ENCODE results near the gene YTHDF1.

GRCh38 chr20:63158845-63159244 is 57.1 kb downstream of the YTHDF1 start:
- no peak for TF ChIP-seq BCL11A (tag by site-specific recombination; IDR thresholded peaks at IDR 0.05; ENCODE audit: low read depth)
- no peak for TF ChIP-seq ZNF274 (IDR thresholded peaks at IDR 0.05; ENCODE audit: low read length)
- no peak for TF ChIP-seq ZNF274 (tag by site-specific recombination; IDR thresholded peaks at IDR 0.05; ENCODE audit: borderline replicate concordance)
